ENCODE measurements around the gene NKG7.
"Not testable (repeated sequence)": the region's sequence is repeated elsewhere in the genome, so short reads cannot be mapped to it uniquely, and the experiment has no call there.

The NKG7 gene, protein sequence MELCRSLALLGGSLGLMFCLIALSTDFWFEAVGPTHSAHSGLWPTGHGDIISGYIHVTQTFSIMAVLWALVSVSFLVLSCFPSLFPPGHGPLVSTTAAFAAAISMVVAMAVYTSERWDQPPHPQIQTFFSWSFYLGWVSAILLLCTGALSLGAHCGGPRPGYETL

GRCh38 chr19:51372649-51373504 lies at the start of gene NKG7:
Gene NKG7 (minus strand): TSS chr19:51372654. CDS start chr19:51372535, 119 bp downstream.
- DNase-seq, result no peak

DNA sequence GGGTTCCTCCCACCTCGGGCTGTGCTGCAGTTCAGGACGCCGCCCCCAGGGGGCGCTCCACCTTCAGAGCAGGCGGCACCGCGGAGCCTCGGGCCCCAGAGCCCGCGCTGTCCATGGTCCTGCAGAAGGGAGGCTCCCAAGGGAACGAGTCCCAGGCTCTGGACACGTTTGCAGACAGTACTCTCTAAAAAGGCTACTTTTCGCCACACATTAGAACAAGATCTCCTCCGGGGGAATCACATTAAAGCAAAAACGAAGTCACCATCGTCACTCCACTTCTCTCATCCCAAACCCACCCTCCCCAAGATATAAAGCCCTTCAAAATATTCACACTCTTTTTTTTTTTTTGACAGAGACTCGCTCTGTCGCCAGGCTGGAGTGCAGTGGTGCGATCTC lies 49.6 kb upstream of the NKG7 start:
- TF ChIP-seq POLR2A (IDR thresholded peaks at IDR 0.05; ENCODE audit: low read length) (no peak), GATA1 (IDR thresholded peaks at IDR 0.05; ENCODE audit: low read depth, low read length) (no peak)
- DNase-seq, result peak; percentile 82 to 91

More at GRCh38 chr19:51372649-51373504, at the start of gene NKG7:
- no peak for TF ChIP-seq POLR2A (IDR thresholded peaks at IDR 0.05; ENCODE audit: low read length)
- TF ChIP-seq GATA1 (IDR thresholded peaks at IDR 0.05; ENCODE audit: low read depth, low read length), result no peak

DNA sequence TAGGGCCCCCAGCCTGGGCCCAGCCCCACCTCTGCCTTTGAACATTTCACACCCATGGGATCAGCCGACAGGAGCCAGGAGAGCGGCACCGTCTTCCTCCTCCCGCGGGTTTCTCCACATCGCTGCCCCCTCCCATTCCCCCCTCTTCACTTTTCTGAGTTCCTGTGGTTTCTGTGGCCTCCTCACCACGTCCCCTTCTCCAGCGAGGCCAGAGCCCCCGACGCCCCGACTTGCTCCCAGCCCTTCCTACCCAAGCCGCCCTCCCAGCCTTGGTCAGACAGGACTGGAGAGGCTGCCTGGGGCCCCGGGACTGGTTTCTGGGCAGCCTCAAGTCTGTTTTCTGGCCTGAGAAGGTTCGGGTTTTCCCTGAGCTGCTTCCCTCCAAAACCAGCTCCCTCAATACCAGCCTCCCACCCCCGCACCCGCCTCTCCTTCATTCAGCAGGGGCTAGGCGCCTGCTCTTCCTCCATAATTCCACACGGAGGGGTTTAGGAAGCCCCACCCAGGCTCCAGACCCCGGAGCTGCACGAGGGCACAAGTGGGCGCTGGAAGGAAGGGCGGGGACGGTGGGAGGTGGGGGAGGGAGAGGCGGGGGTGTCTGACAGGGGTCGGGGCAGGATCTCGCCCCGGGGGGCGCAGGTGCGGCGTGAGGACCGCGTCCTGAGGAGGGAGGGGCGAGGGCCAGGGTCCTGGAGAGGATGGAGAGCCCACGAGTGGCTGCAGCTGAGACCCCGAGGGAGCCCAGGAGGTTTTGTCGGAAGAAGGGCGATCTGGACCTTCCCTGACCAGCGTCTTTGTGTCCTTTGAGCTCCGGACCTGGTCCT lies 49.0 kb upstream of the NKG7 start:
- no peak for DNase-seq
- no peak for TF ChIP-seq POLR2A (IDR thresholded peaks at IDR 0.05; ENCODE audit: low read length)
- TF ChIP-seq GATA1 (IDR thresholded peaks at IDR 0.05; ENCODE audit: low read depth, low read length), result no peak

DNA sequence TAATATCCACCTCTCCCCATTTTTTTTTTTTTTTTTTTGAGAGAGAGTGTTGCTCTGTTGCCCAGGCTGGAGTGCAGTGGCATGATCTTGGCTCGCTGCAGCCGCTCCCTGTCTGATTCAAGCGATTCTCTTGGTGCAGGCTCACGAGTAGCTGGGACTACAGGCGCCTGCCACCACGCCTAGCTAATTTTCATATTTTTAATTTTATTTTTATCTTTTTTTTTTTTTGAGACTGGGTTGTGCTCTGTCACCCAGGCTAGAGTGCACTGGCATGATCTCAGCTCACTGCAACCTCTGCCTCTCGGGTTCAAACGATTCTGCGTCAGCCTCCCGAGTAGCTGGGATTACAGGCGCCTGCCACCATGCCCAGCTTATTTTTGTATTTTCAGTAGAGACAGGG lies 48.1 kb upstream of the NKG7 start:
- DNase-seq, result not testable (repeated sequence)

GRCh38 chr19:51418707-51419106 lies 46.3 kb upstream of the NKG7 start:
- no peak for TF ChIP-seq POLR2A (IDR thresholded peaks at IDR 0.05; ENCODE audit: low read length)
- no peak for TF ChIP-seq GATA1 (IDR thresholded peaks at IDR 0.05; ENCODE audit: low read depth, low read length)
- no peak for DNase-seq

DNA sequence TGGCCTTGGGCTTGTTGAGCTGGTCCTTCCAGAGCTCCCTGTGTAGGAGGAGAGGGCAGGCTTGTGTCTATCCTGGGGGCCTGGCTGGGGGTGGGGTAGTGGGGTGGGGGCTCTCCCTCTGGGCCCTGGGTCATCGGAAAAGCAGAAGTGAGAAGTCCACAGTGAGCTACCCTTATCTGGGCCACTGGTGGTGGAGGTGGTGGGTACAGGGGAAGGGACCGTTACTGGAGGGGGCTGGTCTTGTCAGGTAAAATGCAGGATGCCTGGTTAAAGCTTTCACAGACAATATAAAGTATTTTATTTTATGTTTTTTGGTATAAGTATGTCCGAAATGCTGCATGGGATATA lies 45.3 kb upstream of the NKG7 start:
- TF ChIP-seq POLR2A (IDR thresholded peaks at IDR 0.05; ENCODE audit: low read length) (no peak), GATA1 (IDR thresholded peaks at IDR 0.05; ENCODE audit: low read depth, low read length) (no peak)
- no peak for DNase-seq

DNA sequence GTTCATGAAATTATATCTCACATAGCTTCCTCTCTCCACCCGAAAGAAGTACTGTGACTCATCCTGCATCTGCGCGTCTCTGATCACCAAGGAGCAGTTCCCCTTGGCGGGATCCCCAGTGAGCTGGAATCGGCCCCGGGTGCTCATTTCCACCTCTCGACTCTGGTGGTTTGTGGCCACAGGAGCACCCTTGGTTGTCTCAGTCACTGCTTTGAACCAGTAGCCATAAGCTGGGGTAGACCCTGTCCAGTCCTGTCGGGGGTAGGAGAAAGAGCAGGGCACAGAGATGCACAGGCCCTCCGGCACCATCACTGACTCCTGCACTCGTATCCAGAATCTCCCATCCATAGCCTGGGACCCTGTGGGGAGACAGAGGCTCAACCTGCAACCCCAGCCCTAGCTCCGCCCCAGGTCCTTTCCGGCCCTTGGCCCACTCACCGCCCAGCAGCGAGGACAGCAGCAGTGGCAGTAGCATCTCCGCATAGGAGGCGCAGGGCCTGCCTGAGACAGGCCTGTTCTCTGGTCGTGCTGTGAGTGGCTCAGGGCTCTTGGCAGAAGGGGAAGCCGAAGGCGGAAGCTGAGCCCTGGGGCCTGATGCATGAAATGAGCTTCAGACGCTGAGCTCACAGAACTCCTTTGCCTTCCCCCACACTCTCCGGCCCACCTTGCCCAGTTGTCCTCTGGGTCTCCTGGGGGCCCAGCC lies 44.8 kb upstream of the NKG7 start, which contains the start of gene SIGLEC10:
SIGLEC10 (minus strand) TSS at position 536 of the 703 bp plus-strand sequence; CDS start at position 475, 61 bp downstream.
- no peak for DNase-seq
- TF ChIP-seq GATA1 (IDR thresholded peaks at IDR 0.05; ENCODE audit: low read depth, low read length) (no peak), POLR2A (IDR thresholded peaks at IDR 0.05; ENCODE audit: low read length) (no peak)

DNA sequence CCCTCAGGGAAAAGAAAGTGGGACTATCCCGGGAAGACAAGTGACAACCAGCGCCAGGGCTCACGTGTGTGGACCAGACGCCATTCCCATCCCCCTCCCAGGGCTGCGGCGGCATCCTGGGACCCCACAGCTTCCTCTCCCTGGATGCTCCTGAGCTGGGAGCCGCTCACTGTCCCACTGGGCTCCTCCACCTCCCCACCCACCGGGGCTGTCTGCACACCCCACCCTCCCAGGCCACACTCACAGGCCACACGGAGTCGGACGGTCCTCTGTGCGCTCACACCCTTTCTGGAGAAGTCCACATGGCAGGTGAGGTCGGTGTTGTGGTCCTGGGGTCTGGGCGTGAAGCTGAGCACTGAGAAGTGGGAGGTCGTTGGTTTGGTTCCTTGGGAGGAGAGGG lies 44.0 kb upstream of the NKG7 start:
- not testable (repeated sequence) for DNase-seq

DNA sequence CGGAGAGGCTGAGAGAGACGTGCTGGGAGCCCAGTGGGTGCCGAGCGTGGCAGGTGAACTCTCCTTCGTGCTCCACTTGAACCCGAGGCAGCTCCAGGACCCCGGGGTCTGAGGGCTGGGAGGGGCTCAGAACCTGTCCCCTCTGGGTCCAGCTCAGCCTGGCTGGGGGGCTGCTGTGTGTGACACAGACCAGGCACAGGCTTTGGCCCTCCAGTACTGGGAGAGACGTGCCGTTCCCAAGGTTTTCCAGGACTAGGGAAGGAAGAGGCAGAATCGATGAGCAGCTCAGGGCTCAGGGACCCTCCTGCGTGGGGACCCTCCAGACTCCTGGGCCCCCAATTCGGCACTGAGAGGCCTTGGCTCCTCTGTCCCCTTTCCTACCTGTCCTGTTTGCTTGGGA lies 42.7 kb upstream of the NKG7 start:
- TF ChIP-seq GATA1 (IDR thresholded peaks at IDR 0.05; ENCODE audit: low read depth, low read length) (no peak), POLR2A (IDR thresholded peaks at IDR 0.05; ENCODE audit: low read length) (no peak)
- DNase-seq, result no peak

GRCh38 chr19:51410950-51411748 lies 38.7 kb upstream of the NKG7 start:
- no peak for DNase-seq
- TF ChIP-seq POLR2A (IDR thresholded peaks at IDR 0.05; ENCODE audit: low read length) (no peak), GATA1 (IDR thresholded peaks at IDR 0.05; ENCODE audit: low read depth, low read length) (no peak)

DNA sequence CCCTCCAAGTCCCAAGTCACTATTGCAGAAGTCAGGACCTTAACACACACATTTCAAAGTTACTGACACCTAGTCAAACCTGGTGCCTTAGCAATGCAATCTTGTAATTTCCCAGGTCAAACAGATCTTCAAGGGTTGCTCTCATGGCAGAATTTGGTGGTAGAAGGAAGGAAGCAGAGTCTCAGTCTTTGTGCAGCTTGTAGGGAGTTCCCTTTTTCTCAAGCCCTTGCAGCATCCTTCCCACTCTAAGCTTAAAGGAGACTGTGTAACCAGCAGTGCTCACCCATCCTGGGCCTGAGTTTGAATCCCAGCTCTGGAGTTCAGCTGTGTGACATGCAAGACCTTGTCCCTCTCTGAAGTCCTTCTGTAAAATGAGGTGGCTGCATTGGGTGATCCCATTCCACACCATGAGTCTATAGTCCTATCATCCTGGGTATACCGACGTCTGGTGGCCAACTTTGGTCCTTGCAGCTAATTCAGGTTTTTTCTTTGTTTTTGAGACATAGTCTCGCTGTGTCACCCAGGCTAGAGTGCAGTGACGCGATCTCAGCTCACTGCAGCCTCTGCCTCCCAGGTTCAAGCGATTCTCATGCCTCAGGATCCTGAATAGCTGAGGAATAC lies 35.2 kb upstream of the NKG7 start:
- DNase-seq, result peak; percentile 49 to 71
- TF ChIP-seq POLR2A (IDR thresholded peaks at IDR 0.05; ENCODE audit: low read length), result no peak
- no peak for TF ChIP-seq GATA1 (IDR thresholded peaks at IDR 0.05; ENCODE audit: low read depth, low read length)

GRCh38 chr19:51402117-51402516 lies 29.7 kb upstream of the NKG7 start:
- DNase-seq, result no peak
- TF ChIP-seq GATA1 (IDR thresholded peaks at IDR 0.05; ENCODE audit: low read depth, low read length) (no peak), POLR2A (IDR thresholded peaks at IDR 0.05; ENCODE audit: low read length) (no peak)

- DNase-seq, result not testable (repeated sequence)
Measured at GRCh38 chr19:51399936-51400335, 27.5 kb upstream of the NKG7 start.
